ENCODE measurements around the gene PDCD7. TPM values are rescaled to one million over a fixed set of nuclear protein-coding genes. Genes with fewer than 3 reads are reported as not detected.

The PDCD7 gene
- total and polyA plus RNA-seq, 3 experiments from 2014 or later: 21.7 to 39.6 (median 33.6) TPM

DNA sequence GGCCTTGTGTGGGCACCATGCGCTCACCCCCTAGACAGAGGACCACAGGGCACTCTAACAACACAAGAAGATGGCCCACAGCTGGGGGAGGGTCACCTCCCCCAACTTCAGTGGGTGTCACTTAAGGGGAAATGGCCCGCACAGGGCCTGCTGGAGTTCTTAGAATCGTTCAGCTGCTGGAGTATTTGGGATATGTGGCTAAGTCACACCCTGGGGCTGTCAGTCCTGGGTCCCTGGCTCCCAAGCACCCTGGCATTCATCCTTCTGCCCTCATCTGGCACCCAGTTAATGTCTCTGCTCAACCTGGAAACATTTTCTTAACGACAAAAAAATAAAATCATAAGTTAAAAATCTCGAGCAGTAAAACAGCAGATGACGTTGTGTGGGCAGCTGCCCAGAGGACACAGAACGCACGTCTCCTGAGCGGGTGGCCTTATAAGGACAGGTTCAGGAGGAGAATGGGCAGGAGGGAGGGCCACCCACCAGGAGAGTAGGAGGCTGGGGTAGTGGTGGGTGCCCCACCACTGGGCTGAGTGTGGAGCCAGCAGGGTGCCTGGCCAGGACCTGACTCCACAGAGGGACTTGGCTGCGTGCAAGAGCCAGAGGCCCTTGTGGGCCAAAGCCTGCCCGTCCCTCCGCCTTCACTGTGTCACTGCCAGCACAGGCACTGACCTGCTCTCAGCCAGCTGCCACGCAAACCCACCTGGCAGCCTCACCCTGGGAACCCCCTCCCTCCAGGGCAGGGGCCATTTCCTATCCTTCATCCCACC lies 45.5 kb downstream of the PDCD7 start:
- no peaks in the 10 kb centered on the region for H3K36me3 Mint-ChIP-seq
- H3K27ac ChIP-seq (ENCODE audit: low read depth, low read length): no peak overlapping the region
- no peaks in the 10 kb centered on the region for H3K9me3 Mint-ChIP-seq
- ChIA-PET POLR2A (no interaction called here), CTCF (interaction anchor here (2.1 kb wide), 1 partner anchor 10 kb away, joined by 5 read pairs; no protein-coding TSS in a partner anchor)
- no peak overlapping the region for H3K27ac Mint-ChIP-seq
- H3K4me1 ChIP-seq (ENCODE audit: insufficient read depth, low read length): no peaks in the 10 kb centered on the region
- H3K27me3 ChIP-seq (ENCODE audit: insufficient read depth, low read length, poor library complexity, severe bottlenecking): peaks cover 8% of the 10 kb centered on the region
- H3K4me3 Mint-ChIP-seq: no peak overlapping the region
- peaks cover 0 to under 1% (median 0%) of the 10 kb centered on the region in 3 donors for H3K4me1 Mint-ChIP-seq
- H3K27me3 Mint-ChIP-seq: peaks cover 9 to 24% of the 10 kb centered on the region in 2 donors
- H3K36me3 ChIP-seq (ENCODE audit: insufficient read depth, low read length): no peaks in the 10 kb centered on the region
- no peaks in the 10 kb centered on the region for H3K9me3 ChIP-seq (ENCODE audit: low read length)
- DNase-seq: no peak
- H3K4me3 ChIP-seq (ENCODE audit: low read length): no peak overlapping the region

DNA sequence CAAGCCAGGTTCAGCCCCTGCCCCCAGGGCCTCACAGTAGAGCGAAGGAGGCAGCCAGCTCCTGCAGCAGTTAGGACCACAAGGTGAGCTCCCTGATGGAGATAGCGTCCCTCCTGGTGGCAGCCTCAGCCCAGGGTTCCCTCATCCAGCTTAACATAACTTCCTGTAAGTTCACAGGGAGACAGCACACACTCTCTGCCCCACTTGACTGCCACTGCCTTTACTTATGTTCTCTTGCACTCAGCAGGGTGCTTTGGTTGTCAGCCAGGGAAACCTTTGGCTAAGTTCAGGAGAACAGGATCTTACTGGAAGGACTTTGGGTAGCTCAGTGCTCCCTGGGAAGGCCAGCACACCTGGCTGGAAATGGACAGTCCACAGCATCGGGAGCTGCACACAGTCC lies 46.2 kb downstream of the PDCD7 start:
- Histone ChIP-seq H3K4me1 (ENCODE audit: insufficient read depth, low read length) (peaks cover 5% of the 10 kb centered on the region), H3K36me3 (ENCODE audit: insufficient read depth, low read length) (no peaks in the 10 kb centered on the region), H3K4me3 (ENCODE audit: low read length) (no peak overlapping the region), H3K9me3 (ENCODE audit: low read length) (no peaks in the 10 kb centered on the region), H3K27ac (ENCODE audit: low read depth, low read length) (no peak overlapping the region), H3K27me3 (ENCODE audit: insufficient read depth, low read length, poor library complexity, severe bottlenecking) (peaks cover 8% of the 10 kb centered on the region)
- Mint-ChIP-seq H3K27ac (no peak overlapping the region), H3K9me3 (no peaks in the 10 kb centered on the region), H3K27me3 (peaks cover 15 to 31% of the 10 kb centered on the region in 2 donors), H3K4me1 (peaks cover 6 to 7% (median 6%) of the 10 kb centered on the region in 3 donors), H3K36me3 (no peaks in the 10 kb centered on the region), H3K4me3 (no peak overlapping the region)
- ChIA-PET POLR2A (interaction anchor here (0.6 kb wide), 1 partner anchor 446 kb away, joined by 5 read pairs; no protein-coding TSS in a partner anchor), CTCF (interaction anchor here (2.1 kb wide), 1 partner anchor 9 kb away, joined by 5 read pairs; no protein-coding TSS in a partner anchor)
- DNase-seq: no peak

DNA sequence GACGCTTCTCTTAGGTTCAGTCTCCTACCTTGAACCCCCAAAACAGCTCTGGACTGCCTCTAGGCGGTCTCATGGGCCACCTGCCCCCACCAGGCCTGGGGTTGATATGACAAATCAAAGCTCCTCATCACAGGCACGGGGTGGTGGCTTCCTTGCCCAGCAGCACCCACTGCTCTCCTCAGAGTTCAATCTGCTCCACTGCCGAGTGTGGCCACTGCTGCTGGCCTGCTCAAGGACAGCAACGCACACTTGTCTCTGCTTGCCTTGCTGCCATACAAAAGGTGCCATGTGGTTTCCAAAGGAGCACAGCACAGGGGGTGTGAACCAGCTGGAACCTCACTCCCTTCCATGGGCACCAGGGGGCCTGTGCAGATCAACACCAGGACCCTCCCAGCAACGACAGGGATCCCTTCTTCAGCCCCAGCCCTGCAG lies 46.9 kb downstream of the PDCD7 start:
- no peaks in the 10 kb centered on the region for H3K9me3 ChIP-seq (ENCODE audit: low read length)
- H3K4me1 Mint-ChIP-seq: peaks cover 9 to 10% (median 10%) of the 10 kb centered on the region in 3 donors
- no peak for DNase-seq
- no peaks in the 10 kb centered on the region for H3K36me3 Mint-ChIP-seq
- CTCF ChIA-PET: interaction anchor here (2.1 kb wide), 1 partner anchor 9 kb away, joined by 5 read pairs; no protein-coding TSS in a partner anchor
- peaks cover 8% of the 10 kb centered on the region for H3K27me3 ChIP-seq (ENCODE audit: insufficient read depth, low read length, poor library complexity, severe bottlenecking)
- peak overlapping the region in 1 of 8 donors; percentile 71 for H3K27ac Mint-ChIP-seq
- peaks cover 12% of the 10 kb centered on the region for H3K4me1 ChIP-seq (ENCODE audit: insufficient read depth, low read length)
- no peak overlapping the region for H3K4me3 ChIP-seq (ENCODE audit: low read length)
- POLR2A ChIA-PET: interaction anchor here (0.6 kb wide), 1 partner anchor 445 kb away, joined by 5 read pairs; no protein-coding TSS in a partner anchor
- H3K27me3 Mint-ChIP-seq: peaks cover 20 to 36% of the 10 kb centered on the region in 2 donors
- H3K27ac ChIP-seq (ENCODE audit: low read depth, low read length): no peak overlapping the region
- no peaks in the 10 kb centered on the region for H3K9me3 Mint-ChIP-seq
- H3K36me3 ChIP-seq (ENCODE audit: insufficient read depth, low read length): no peaks in the 10 kb centered on the region
- H3K4me3 Mint-ChIP-seq: no peak overlapping the region

DNA sequence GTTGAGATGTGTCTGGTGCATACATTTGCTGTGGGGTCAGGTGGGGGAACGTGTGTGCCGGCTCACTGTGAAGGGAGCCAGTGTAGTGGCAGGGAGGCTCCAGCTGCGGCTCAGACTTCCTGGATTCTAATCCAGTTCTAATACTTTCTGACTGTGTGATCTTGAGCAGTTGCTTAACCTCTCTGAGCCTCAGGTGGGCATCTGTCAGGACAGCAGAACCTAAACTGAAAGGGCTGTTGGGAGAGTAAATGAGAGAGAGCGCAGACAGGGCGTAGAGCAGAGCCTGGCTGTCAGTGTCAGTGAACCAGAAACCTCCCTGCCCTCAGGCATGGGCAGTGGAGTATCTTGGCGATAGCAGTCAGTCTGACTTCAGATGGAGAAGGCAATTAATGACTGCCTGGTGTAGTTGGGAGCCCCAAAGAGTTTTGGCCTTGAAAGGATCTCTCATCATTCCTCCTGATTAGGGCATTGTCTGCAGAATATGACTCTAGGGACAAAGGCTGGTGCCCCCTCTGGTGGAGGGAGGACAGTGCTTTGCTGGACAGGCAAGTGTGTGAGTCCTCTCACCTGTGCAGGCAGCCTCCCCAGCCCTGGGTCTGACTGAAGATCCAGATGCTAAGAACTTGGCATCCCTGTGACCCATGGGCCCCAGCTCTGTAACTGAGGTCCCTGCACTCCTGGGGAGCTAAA lies 47.5 kb downstream of the PDCD7 start:
- no peak for DNase-seq
- peaks cover 13% of the 10 kb centered on the region for H3K4me1 ChIP-seq (ENCODE audit: insufficient read depth, low read length)
- no peaks in the 10 kb centered on the region for H3K9me3 ChIP-seq (ENCODE audit: low read length)
- Mint-ChIP-seq H3K4me3 (no peak overlapping the region), H3K27me3 (peaks cover 26 to 39% of the 10 kb centered on the region in 2 donors), H3K4me1 (peaks cover 9 to 10% (median 10%) of the 10 kb centered on the region in 3 donors), H3K9me3 (no peaks in the 10 kb centered on the region), H3K27ac (peak overlapping the region in 3 of 8 donors; percentile 17 to 58 (median 26)), H3K36me3 (no peaks in the 10 kb centered on the region)
- H3K36me3 ChIP-seq (ENCODE audit: insufficient read depth, low read length): no peaks in the 10 kb centered on the region
- CTCF ChIA-PET: interaction anchor here (2.1 kb wide), 1 partner anchor 8 kb away, joined by 5 read pairs; no protein-coding TSS in a partner anchor
- H3K4me3 ChIP-seq (ENCODE audit: low read length): no peak overlapping the region
- H3K27ac ChIP-seq (ENCODE audit: low read depth, low read length): no peak overlapping the region
- H3K27me3 ChIP-seq (ENCODE audit: insufficient read depth, low read length, poor library complexity, severe bottlenecking): peaks cover 8% of the 10 kb centered on the region
- POLR2A ChIA-PET: no interaction called here

DNA sequence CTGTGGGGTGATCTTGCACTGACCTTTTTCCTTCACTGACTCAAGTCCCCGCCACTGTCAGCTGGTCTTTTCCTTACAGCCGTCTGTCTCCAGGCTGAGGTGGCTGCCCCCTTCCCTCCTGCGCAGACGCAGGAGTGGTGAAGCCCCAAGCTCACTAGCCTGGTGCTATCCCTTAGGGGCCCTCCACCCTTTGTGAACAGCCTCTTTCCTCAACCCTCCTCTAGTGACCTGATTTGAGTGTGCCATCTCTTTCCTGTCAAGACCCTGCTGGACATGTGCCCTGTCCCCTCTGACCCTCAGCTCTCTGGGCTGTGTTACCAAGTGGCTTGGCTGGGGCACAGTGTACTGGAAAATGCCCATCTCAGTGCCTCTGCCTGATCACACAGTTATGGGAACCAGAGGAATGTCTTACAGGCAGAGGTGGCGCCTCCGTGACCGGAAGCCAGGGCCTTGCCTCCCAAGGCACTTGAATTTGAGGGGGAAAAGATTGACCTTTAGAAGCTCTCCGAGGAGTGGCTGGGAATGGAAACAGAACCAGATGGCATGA lies 48.3 kb downstream of the PDCD7 start:
- Histone ChIP-seq H3K9me3 (ENCODE audit: low read length) (no peaks in the 10 kb centered on the region), H3K4me3 (ENCODE audit: low read length) (no peak overlapping the region), H3K27me3 (ENCODE audit: insufficient read depth, low read length, poor library complexity, severe bottlenecking) (peaks cover 8% of the 10 kb centered on the region), H3K27ac (ENCODE audit: low read depth, low read length) (no peak overlapping the region), H3K4me1 (ENCODE audit: insufficient read depth, low read length) (peaks cover 13% of the 10 kb centered on the region), H3K36me3 (ENCODE audit: insufficient read depth, low read length) (no peaks in the 10 kb centered on the region)
- Mint-ChIP-seq H3K27ac (no peak overlapping the region), H3K9me3 (no peaks in the 10 kb centered on the region), H3K36me3 (no peaks in the 10 kb centered on the region), H3K27me3 (peaks cover 30 to 47% of the 10 kb centered on the region in 2 donors), H3K4me3 (no peak overlapping the region), H3K4me1 (peaks cover 9 to 10% (median 10%) of the 10 kb centered on the region in 3 donors)
- CTCF ChIA-PET: no interaction called here
- no peak for DNase-seq
- POLR2A ChIA-PET: no interaction called here

DNA sequence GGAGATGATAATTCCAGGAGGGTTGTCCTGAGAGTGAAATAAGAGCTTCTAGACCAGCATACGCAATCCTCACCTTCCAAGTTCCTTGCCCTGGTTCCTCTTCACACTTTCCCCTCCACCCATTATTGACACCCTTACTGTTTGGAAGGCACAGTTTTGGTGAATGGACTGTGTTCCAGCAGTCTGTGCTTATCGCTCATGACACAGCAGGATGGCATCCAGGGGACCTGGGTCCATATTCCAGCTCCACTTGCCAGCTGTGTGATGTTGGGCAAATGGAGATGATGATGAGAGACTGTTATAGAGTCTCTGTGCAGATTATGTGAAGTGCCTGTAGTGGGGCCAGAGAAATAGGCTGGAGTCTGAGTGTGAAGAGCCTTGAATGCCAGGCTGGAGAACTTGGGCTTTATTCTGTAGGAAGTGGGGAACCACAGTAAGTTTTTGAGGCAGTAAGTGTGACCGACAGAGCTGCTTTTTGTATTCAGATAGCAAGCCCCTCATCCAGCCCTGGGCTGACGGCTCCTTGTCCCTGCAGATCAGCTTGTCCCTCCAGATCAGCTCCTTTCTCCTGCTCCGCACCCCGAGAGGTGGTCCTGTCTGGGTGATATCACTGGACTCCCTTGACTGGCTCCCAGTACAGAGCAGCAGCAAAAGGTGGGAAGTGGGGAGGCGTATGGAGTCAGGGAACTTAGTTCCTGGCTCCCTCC lies 49.0 kb downstream of the PDCD7 start:
- Histone ChIP-seq H3K4me1 (ENCODE audit: insufficient read depth, low read length) (peaks cover 13% of the 10 kb centered on the region), H3K27ac (ENCODE audit: low read depth, low read length) (no peak overlapping the region), H3K36me3 (ENCODE audit: insufficient read depth, low read length) (no peaks in the 10 kb centered on the region), H3K9me3 (ENCODE audit: low read length) (no peaks in the 10 kb centered on the region), H3K27me3 (ENCODE audit: insufficient read depth, low read length, poor library complexity, severe bottlenecking) (peaks cover 8% of the 10 kb centered on the region), H3K4me3 (ENCODE audit: low read length) (no peak overlapping the region)
- H3K27ac Mint-ChIP-seq: no peak overlapping the region
- DNase-seq: no peak
- H3K36me3 Mint-ChIP-seq: no peaks in the 10 kb centered on the region
- H3K27me3 Mint-ChIP-seq: peaks cover 30 to 47% of the 10 kb centered on the region in 2 donors
- CTCF ChIA-PET: no interaction called here
- H3K4me3 Mint-ChIP-seq: no peak overlapping the region
- H3K9me3 Mint-ChIP-seq: no peaks in the 10 kb centered on the region
- POLR2A ChIA-PET: no interaction called here
- peaks cover 9 to 10% (median 10%) of the 10 kb centered on the region in 3 donors for H3K4me1 Mint-ChIP-seq

DNA sequence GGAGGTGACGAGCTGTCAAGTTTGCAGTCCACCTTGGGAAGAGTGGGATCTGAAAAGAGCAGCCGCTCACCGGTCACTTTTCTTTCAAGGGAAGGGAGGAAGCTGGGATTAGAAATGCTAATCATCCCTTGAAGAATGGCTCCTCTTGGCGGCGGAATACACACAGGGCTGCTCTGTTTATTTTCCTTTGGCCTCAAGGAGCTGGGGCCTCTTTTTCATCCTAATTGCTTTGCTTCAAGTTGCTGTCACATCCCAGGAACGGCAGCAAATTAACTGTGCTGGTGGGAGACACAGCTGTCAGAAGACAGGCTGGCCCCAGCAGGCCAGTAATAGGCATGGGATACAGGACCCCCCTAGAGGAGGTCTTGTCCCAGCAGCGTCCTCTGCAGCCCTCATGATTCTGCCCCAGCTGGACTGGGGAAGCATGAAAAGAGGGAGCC lies 50.3 kb downstream of the PDCD7 start:
- Mint-ChIP-seq H3K4me1 (peaks cover 9 to 10% (median 10%) of the 10 kb centered on the region in 3 donors), H3K9me3 (no peaks in the 10 kb centered on the region), H3K27me3 (peaks cover 37 to 60% of the 10 kb centered on the region in 2 donors), H3K4me3 (no peak overlapping the region), H3K27ac (no peak overlapping the region), H3K36me3 (no peaks in the 10 kb centered on the region)
- peaks cover 13% of the 10 kb centered on the region for H3K4me1 ChIP-seq (ENCODE audit: insufficient read depth, low read length)
- no peak for DNase-seq
- POLR2A ChIA-PET: no interaction called here
- CTCF ChIA-PET: no interaction called here
- H3K4me3 ChIP-seq (ENCODE audit: low read length): no peak overlapping the region
- H3K27ac ChIP-seq (ENCODE audit: low read depth, low read length): no peak overlapping the region
- peaks cover 18% of the 10 kb centered on the region for H3K27me3 ChIP-seq (ENCODE audit: insufficient read depth, low read length, poor library complexity, severe bottlenecking)
- no peaks in the 10 kb centered on the region for H3K36me3 ChIP-seq (ENCODE audit: insufficient read depth, low read length)
- no peaks in the 10 kb centered on the region for H3K9me3 ChIP-seq (ENCODE audit: low read length)

Data from CD8-positive, alpha-beta memory T cell (primary cell).